Measurements from ENCODE around the gene RPS4Y1.

The RPS4Y1 gene

GRCh38 chrY:2849368-2849767, 8.0 kb downstream of the RPS4Y1 start:
- Histone ChIP-seq H3K27me3 (ENCODE audit: insufficient read depth, low read depth, severe bottlenecking) (no peaks in the 10 kb centered on the region), H3K9me3 (ENCODE audit: severe bottlenecking) (no peaks in the 10 kb centered on the region), H3K27ac (no peak overlapping the region), H3K36me3 (no peaks in the 10 kb centered on the region), H3K4me3 (ENCODE audit: low read depth, low read length) (no peak overlapping the region)
- no peak for DNase-seq
- TF ChIP-seq CTCF (IDR thresholded peaks at IDR 0.05; ENCODE audit: low read depth, low read length): no peak

- H3K36me3 ChIP-seq: no peaks in the 10 kb centered on the region
- no peak for DNase-seq
- no peaks in the 10 kb centered on the region for H3K27me3 ChIP-seq (ENCODE audit: insufficient read depth, low read depth, severe bottlenecking)
- TF ChIP-seq CTCF (IDR thresholded peaks at IDR 0.05; ENCODE audit: low read depth, low read length): no peak
- H3K27ac ChIP-seq: no peak overlapping the region
- no peaks in the 10 kb centered on the region for H3K9me3 ChIP-seq (ENCODE audit: severe bottlenecking)
- no peak overlapping the region for H3K4me3 ChIP-seq (ENCODE audit: low read depth, low read length)
Measured at GRCh38 chrY:2854145-2854774, 12.9 kb downstream of the RPS4Y1 start.

GRCh38 chrY:2857068-2857467, 15.7 kb downstream of the RPS4Y1 start:
- no peak for TF ChIP-seq CTCF (IDR thresholded peaks at IDR 0.05; ENCODE audit: low read depth, low read length)
- H3K36me3 ChIP-seq: no peaks in the 10 kb centered on the region
- H3K4me3 ChIP-seq (ENCODE audit: low read depth, low read length): no peak overlapping the region
- no peaks in the 10 kb centered on the region for H3K27me3 ChIP-seq (ENCODE audit: insufficient read depth, low read depth, severe bottlenecking)
- DNase-seq: no peak
- H3K9me3 ChIP-seq (ENCODE audit: severe bottlenecking): no peaks in the 10 kb centered on the region
- H3K27ac ChIP-seq: no peak overlapping the region

GRCh38 chrY:2857686-2858085, 16.3 kb downstream of the RPS4Y1 start:
- no peak for TF ChIP-seq CTCF (IDR thresholded peaks at IDR 0.05; ENCODE audit: low read depth, low read length)
- Histone ChIP-seq H3K4me3 (ENCODE audit: low read depth, low read length) (no peak overlapping the region), H3K27me3 (ENCODE audit: insufficient read depth, low read depth, severe bottlenecking) (no peaks in the 10 kb centered on the region), H3K27ac (no peak overlapping the region), H3K36me3 (no peaks in the 10 kb centered on the region), H3K9me3 (ENCODE audit: severe bottlenecking) (no peaks in the 10 kb centered on the region)
- DNase-seq: no peak

- Histone ChIP-seq H3K9me3 (ENCODE audit: severe bottlenecking) (no peaks in the 10 kb centered on the region), H3K4me3 (ENCODE audit: low read depth, low read length) (no peak overlapping the region), H3K27ac (no peak overlapping the region), H3K27me3 (ENCODE audit: insufficient read depth, low read depth, severe bottlenecking) (no peaks in the 10 kb centered on the region), H3K36me3 (no peaks in the 10 kb centered on the region)
- no peak for DNase-seq
- TF ChIP-seq CTCF (IDR thresholded peaks at IDR 0.05; ENCODE audit: low read depth, low read length): no peak
Measured at GRCh38 chrY:2859782-2860181, 18.4 kb downstream of the RPS4Y1 start.

- no peaks in the 10 kb centered on the region for H3K36me3 ChIP-seq
- no peak for DNase-seq
- no peaks in the 10 kb centered on the region for H3K27me3 ChIP-seq (ENCODE audit: insufficient read depth, low read depth, severe bottlenecking)
- no peak for TF ChIP-seq CTCF (IDR thresholded peaks at IDR 0.05; ENCODE audit: low read depth, low read length)
- no peaks in the 10 kb centered on the region for H3K9me3 ChIP-seq (ENCODE audit: severe bottlenecking)
- H3K27ac ChIP-seq: no peak overlapping the region
- H3K4me3 ChIP-seq (ENCODE audit: low read depth, low read length): no peak overlapping the region
Measured at GRCh38 chrY:2860511-2860910, 19.1 kb downstream of the RPS4Y1 start.

All from WERI-Rb-1 (cell line).